HEK293 (cell line): Measurements from ENCODE around the gene PITX1.

Experiments
- CTCF ChIP-seq: fragments of 450-650 bp; formaldehyde crosslinking; IDR thresholded peaks from 2 replicates; pipeline ENCODE4 v1.5.1; 2016; ENCODE audit warnings: missing biosample characterization, missing genetic modification characterization
- OSR2 ChIP-seq: fragments of 450-650 bp; formaldehyde crosslinking; IDR thresholded peaks from 2 replicates; pipeline ENCODE4 v1.5.1; 2016; ENCODE audit warnings: missing biosample characterization, missing genetic modification characterization
- OVOL3 ChIP-seq: fragments of 450-650 bp; formaldehyde crosslinking; IDR thresholded peaks from 2 replicates; pipeline ENCODE4 v1.5.1; 2016; ENCODE audit warnings: missing biosample characterization, missing genetic modification characterization
- YY1 ChIP-seq: fragments of 450-650 bp; formaldehyde crosslinking; IDR thresholded peaks from 2 replicates; pipeline ENCODE4 v1.5.1; 2018; ENCODE audit warnings: missing biosample characterization, missing genetic modification characterization
- ZNF549 ChIP-seq: fragments of 450-650 bp; IDR thresholded peaks from 2 replicates; pipeline ENCODE4 v1.5.1; 2018; ENCODE audit warnings: missing biosample characterization, missing genetic modification characterization, mild to moderate bottlenecking, inconsistent platforms, moderate library complexity
- ZNF561 ChIP-seq: fragments of 450-650 bp; IDR thresholded peaks from 2 replicates; pipeline ENCODE4 v1.5.1; 2018; ENCODE audit warnings: missing biosample characterization, missing genetic modification characterization, borderline replicate concordance
- ZNF621 ChIP-seq: fragments of 450-650 bp; formaldehyde crosslinking; IDR thresholded peaks from 2 replicates; pipeline ENCODE4 v1.5.1; 2017; ENCODE audit warnings: missing biosample characterization, missing genetic modification characterization
- ZNF624 ChIP-seq: fragments of 450-650 bp; formaldehyde crosslinking; IDR thresholded peaks from 2 replicates; pipeline ENCODE4 v1.5.1; 2017; ENCODE audit warnings: missing biosample characterization, missing genetic modification characterization
- ZNF626 ChIP-seq: fragments of 450-650 bp; sonication (Bioruptor Pico); formaldehyde crosslinking; IDR thresholded peaks from 2 replicates; pipeline ENCODE4 v1.5.1; 2018; ENCODE audit warnings: missing biosample characterization, missing genetic modification characterization, inconsistent platforms
- ZNF670 ChIP-seq: fragments of 450-650 bp; formaldehyde crosslinking; IDR thresholded peaks from 2 replicates; pipeline ENCODE4 v1.5.1; 2016; ENCODE audit warnings: missing biosample characterization, missing genetic modification characterization, low read depth

DNA sequence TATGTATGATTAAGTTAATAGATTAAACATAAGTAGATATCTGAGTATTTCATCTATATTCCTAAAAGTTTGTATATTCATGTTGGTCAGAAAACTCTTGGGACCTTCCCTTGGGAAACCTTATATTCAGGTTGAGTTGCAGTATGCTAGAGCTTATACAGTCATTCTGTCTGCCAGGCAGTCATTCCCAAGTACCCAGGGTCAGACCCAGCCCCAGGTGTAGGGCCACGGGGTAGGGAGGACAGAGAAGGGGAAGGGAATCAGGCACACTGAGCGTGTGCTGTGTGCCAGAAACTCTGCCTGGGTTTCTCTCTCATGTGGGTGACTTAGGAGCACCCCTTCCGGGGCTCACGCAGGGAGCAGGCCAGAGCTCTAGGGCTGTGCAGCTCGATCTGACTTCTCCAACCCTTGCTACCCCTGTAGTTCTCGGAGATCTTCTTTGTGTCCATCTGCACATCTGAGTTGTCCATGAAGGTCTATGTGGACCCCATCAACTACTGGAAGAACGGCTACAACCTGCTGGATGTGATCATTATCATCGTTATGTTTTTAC, 38.1 kb downstream of the PITX1 start:
- TF ChIP-seq ZNF621 (tag by site-specific recombination) (no peak), CTCF (tag by site-specific recombination) (no peak), ZNF626 (no peak), ZNF549 (no peak), YY1 (no peak), OVOL3 (tag by site-specific recombination) (no peak), ZNF624 (no peak), OSR2 (tag by site-specific recombination) (no peak), ZNF561 (tag by site-specific recombination) (no peak), ZNF670 (tag by site-specific recombination) (no peak)
